ENCODE results near the gene R3HDM4. TPM values are rescaled to one million over a fixed set of nuclear protein-coding genes. Genes with fewer than 3 reads are reported as not detected.

Gene R3HDM4
- total RNA-seq, 4 donors from 2014 or later = 29.2 to 45.8 (median 34.9) TPM

GRCh38 chr19:848386-848921 is 64.6 kb downstream of the R3HDM4 start:
- no peaks in the 10 kb centered on the region for H3K9me3 ChIP-seq
- no peak overlapping the region for H3K4me3 ChIP-seq (replicated peaks in 1 of 3)
- intact Hi-C loops (cut with DNase I) = no loop called here
- TF ChIP-seq CTCF (IDR thresholded peaks at IDR 0.05) (no peak), POLR2A (IDR thresholded peaks at IDR 0.05) (no peak)
- H3K27me3 ChIP-seq = no peaks in the 10 kb centered on the region
- no peak for DNase-seq
- H3K36me3 ChIP-seq = no peaks in the 10 kb centered on the region
- H3K4me1 ChIP-seq = peaks cover 20 to 25% of the 10 kb centered on the region in 2 donors
- no peak overlapping the region for H3K27ac ChIP-seq
- 52 to 60% methylated on average over 12 of the region's 12 CpGs for WGBS, 2 donors

Small RNA genes lying within 50 kb of the gene (small RNA-seq; reads per million reads assigned to genes)
- not detected for gene RNU6-9

Other genes with a start within 250 kb of the R3HDM4 start
- gene FSTL3, start 236.8 kb downstream of the R3HDM4 start, total RNA-seq = 10 to 100 TPM; 16.2 to 73.4 (median 62.9) TPM
- gene PRSS57, start 217.8 kb downstream of the R3HDM4 start, total RNA-seq = not detected
- gene PALM, start 204.3 kb downstream of the R3HDM4 start, total RNA-seq = 10 to 100 TPM; 18.9 to 45.5 (median 27.7) TPM
- gene MISP, start 162.1 kb downstream of the R3HDM4 start, total RNA-seq = under 1 TPM in 2 of 4 donors, not detected in 2; 0.63 to 0.68 TPM
- gene PTBP1, start 115.8 kb downstream of the R3HDM4 start, total RNA-seq = 100 to 1,000 TPM; 161 to 277 (median 199) TPM
- gene PLPPR3, start 91.3 kb downstream of the R3HDM4 start, total RNA-seq = not detected
- not detected for gene AZU1, start 85.4 kb downstream of the R3HDM4 start, total RNA-seq
- gene PRTN3, start 72.2 kb downstream of the R3HDM4 start, total RNA-seq = not detected
- 1 to 10 TPM in 3 of 4 donors, not detected in 1; 1.9 to 2.1 (median 2.1) TPM for gene ELANE, start 60.9 kb downstream of the R3HDM4 start, total RNA-seq
- gene CFD, start 53.6 kb downstream of the R3HDM4 start, total RNA-seq = 1,000 to 10,000 TPM in 1 of 4 donors, 100 to 1,000 TPM in 3; 339 to 1,037 (median 506) TPM
- gene MED16, start 20.0 kb downstream of the R3HDM4 start, total RNA-seq = 10 to 100 TPM; 33.2 to 66.5 (median 54.3) TPM
- not detected for gene RNU6-9, start 19.7 kb downstream of the R3HDM4 start, total RNA-seq
- not detected for gene KISS1R, start 4.1 kb upstream of the R3HDM4 start, total RNA-seq
- 1 to 10 TPM; 2.6 to 7.7 (median 3.9) TPM for gene ARID3A, start 12.8 kb upstream of the R3HDM4 start, total RNA-seq
- 10 to 100 TPM; 15.2 to 73.5 (median 46.8) TPM for gene WDR18, start 71.1 kb upstream of the R3HDM4 start, total RNA-seq
- gene GRIN3B, start 87.2 kb upstream of the R3HDM4 start, total RNA-seq = under 1 TPM in 1 of 4 donors, not detected in 3; 0.22 TPM
- gene TMEM259, start 107.9 kb upstream of the R3HDM4 start, total RNA-seq = 100 to 1,000 TPM; 162 to 238 (median 192) TPM
- gene RNU6-2, start 108.3 kb upstream of the R3HDM4 start, total RNA-seq = not detected
- 10 to 100 TPM; 60.7 to 88.2 (median 82.2) TPM for gene CNN2, start 113.4 kb upstream of the R3HDM4 start, total RNA-seq
- gene ABCA7, start 126.9 kb upstream of the R3HDM4 start, total RNA-seq = 10 to 100 TPM; 15.5 to 58.7 (median 29.8) TPM
- gene ARHGAP45, start 153.9 kb upstream of the R3HDM4 start, total RNA-seq = 10 to 100 TPM; 11.5 to 19.8 (median 14.4) TPM
- gene POLR2E, start 182.2 kb upstream of the R3HDM4 start, total RNA-seq = 100 to 1,000 TPM in 3 of 4 donors, 10 to 100 TPM in 1; 87.6 to 264 (median 163) TPM
- 100 to 1,000 TPM; 350 to 485 (median 414) TPM for gene GPX4, start 190.8 kb upstream of the R3HDM4 start, total RNA-seq